GM18511 (cell line): ENCODE results near the gene P3H2.
"Not testable (repeated sequence)": the region's sequence is repeated elsewhere in the genome, so short reads cannot be mapped to it uniquely, and the experiment has no call there.

Experiments
- ATAC-seq: cut with Tn5 transposase; IDR thresholded peaks from one replicate; pipeline ENCODE4 v1.9.1; 2021; ENCODE audit warnings: mild to moderate bottlenecking, moderate library complexity; ENCODE audit not compliant: unreplicated experiment

P3H2 gene

DNA sequence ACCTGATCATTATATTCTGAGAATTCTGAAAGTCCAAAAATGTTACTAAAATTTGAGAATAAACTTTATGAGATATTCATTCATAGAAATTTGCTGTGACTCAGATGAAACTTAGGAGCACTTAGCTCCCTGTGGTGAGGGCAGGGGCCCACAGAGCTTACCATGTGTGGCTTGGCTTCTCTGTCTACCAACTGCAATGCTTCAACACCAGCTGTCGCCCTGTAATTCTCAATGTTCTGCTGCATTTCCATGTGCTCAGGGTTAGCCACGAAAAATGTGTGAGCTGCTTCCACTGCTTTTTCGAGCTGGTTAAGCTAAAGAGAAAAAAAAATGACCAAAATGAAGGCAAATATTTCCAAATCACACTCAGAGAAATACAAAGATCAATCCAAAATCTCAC is 125.6 kb downstream of the P3H2 start:
- ATAC-seq = no peak

DNA sequence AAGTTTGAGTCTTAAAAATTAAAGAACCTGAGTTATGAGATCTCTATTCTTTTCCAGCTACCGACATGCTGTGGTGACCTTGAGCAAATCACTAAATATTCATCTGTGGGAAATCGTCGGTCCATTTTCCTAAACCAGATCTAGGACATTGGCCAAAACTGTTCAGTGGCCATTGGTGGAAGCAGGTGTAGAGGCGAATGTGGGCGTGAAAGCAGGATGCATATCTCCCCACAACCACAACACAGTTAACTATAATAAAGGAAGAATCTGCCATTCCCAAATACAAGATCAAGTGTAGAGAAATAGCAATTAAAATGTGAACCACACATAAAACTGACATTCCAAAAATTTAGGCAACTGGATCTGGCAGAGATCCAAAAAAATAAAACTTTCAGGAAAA is 129.9 kb downstream of the P3H2 start:
- ATAC-seq = no peak

DNA sequence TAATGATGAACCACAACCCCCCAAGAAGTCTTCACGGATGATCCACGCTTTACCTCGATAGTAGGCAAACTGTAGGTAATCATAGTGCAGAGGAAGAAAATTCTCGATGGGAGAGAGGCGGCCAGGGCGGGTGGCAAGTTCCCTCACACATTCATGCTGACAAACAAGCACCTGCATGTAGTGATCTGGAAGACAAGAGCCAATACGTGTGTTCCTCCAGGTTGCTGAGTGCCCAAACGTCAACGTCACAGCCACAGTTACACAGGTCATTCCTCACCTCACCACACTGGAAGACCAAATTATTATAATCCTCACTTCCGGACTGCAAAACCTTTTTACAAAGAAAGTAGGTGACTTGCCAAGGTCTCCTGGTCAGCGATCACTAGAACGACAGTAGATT is 131.8 kb downstream of the P3H2 start:
- ATAC-seq = no peak

DNA sequence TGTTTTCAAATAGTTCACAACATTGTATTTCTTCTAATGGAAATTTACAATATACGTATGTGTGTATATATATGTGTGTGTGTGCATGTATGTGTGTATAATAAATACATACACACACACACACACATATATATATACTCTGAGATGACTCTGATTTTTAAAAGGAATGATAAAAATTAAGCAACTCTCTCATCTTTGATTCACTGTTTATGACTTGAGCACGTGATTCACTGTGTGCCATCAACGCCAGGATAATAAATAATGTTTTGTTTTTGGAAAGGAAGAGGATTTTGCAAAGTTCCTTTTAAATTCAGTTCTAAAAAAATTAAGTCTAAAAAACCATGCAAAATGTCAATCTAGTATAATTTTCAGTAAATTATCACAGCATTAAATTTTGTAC is 132.4 kb downstream of the P3H2 start:
- no peak for ATAC-seq

DNA sequence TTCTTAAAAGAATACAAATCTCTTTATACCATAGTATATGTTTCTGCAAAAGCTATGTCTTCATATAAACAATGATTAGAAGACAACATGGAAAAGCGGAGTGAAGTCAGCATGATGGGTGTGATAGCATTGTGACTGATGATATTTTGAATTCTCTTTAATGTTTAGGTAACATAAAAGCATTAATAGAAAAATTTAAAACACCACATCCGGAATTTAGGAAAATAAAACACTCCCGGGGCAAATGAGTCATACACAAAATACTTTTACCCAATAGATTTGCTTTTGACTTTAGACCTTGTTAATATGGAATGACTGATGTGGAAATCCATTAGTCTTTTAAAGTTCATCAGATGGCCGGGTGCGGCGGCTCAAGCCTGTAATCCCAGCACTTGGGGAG is 134.7 kb downstream of the P3H2 start:
- ATAC-seq = no peak

DNA sequence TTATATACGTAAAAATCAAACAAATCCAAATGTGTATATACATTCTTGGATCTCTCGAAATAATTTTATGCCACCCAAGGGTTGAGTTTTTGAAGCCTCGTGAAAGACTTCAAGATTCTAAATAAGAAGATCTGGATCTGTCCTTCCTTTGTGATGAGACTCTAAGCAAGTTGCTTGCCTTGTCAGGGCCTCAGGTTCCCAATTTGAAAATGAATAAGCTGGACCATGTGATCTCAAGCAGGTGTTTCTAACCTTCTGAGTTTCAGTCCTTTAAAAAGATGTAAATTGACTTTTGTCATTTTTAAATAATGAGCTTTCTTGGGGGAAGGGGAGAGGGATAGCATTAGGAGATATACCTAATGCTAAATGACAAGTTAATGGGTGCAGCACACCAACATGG is 137.1 kb downstream of the P3H2 start:
- no peak for ATAC-seq

DNA sequence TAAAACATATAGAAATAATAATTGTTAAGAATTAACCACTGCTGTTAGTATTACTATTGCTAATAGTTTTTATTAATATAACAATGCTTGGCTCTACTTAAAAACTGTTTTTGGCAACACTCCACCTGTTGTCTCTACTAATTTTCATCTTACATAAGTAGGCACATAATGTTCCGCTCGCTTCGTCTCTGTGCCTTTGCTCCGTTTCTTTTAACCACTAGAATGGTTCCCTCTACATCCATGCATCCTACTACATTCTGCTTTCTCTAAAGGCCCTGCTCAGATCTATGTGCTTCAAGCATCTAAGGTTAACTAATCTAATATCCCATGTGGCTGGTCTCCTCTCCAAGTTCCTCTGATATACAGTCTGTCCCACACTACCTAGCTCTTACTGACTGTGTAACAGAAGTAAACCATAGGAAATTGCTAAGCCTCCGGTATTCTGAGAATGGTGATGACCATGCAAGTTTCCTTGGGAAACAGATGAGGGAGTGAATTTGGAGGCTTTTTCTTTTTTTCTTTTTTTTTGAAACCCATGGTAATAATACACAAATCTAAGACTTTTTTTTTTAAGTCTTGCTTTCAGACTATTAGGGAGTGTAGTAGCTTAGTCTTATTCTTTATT is 138.3 kb downstream of the P3H2 start:
- ATAC-seq = no peak

DNA sequence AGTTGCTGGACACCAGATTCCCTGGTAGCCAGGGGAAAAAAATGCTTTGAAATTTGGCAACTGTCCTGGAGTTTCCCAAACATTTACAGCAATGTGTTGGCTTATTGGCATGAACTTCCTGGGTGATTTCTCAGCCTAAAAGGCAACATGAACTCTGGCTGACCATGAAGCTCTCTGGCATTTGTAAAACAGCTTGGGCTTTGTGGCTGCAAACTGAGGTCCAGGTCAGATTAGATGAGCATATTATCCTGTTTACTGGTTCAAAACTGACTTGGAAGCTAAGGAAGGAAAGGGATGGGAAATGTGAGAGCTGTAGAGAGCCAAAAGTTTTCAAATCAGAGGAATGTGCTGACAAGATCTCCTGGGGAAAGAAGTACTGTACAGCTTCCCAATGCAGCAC is 139.0 kb downstream of the P3H2 start:
- ATAC-seq = no peak

DNA sequence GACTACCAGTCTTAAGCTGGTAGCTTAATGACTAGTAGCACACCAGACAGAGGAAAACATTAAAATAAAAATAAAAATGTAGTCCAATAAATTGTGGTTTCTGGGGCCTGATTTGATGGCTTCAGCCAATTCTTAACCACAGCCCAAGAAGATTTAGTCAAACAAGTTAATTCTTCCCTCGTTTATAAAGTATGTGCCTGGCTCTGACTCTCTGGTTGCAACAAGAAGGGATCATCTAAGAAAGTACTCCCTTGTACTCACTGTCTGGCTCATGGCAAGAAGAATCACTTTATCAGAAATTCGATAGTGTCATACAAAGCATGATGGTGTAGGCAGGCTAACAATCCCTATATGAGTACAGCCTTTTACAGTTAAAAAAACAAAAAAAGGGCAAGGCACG is 141.9 kb downstream of the P3H2 start:
- ATAC-seq = no peak

DNA sequence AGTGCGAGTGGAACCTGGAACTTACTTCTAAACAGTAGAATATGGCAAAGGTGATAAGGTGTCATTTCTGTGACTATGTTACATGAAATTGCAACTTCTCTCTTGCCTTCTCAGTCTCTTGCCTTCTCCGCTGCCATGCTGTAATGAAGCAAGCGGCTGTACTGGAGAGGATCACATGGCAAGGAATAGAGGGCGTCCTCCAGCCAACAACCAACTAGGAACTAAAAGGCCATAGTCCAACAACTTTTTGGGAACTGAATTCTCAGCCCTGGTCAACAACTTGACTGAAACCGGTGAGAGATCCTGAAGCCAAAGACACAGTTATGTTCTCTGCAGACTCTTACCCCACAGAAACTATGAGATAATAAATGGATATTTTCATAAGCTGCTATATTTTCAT is 143.5 kb downstream of the P3H2 start:
- ATAC-seq = no peak

DNA sequence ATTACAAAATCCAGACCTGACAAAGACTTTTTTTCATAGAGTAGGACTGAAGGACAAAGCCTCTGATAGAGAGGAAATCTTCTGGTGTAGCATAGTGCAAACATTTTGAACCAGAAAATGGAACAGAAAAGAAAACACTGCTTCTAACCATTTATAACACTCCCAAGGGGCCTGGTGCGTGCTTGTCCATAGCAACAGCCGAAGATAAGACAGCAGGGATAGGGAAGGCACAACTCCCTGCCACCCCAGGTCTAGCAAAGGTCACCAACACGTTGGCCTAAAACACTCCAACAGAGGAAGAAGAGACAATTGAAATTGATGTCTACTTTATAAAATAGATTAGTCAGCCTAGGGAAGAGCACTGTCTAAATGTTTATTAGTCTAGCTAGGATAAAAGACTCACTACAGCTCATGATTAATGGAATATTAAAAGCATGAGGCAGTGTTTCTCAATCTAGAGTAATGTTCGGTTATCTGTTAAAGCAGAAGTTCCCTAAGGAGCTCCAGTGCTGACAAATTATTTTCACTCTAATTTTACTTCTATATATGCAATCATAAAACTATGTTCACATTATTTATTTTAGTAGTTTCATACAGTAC is 145.2 kb downstream of the P3H2 start:
- ATAC-seq = no peak

DNA sequence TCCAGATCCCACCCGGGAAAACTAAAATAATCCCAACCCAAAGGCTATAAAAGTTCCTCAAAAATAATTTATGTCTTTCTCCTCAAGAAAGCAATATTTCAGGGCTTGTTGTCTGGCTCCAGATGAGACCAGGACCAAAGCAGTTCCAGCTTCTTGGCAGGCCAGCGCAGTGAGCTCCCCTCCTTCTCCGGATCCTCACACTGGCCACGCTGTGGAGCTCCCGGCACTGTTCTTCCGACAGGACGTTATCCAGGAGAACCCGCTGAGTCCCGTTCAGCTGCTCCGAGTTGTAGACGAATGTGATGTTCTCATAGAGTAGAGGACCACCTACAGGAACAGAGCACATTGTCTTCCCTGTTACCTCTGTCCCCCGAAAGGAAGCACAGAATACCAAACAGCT is 146.3 kb downstream of the P3H2 start:
- ATAC-seq = no peak

DNA sequence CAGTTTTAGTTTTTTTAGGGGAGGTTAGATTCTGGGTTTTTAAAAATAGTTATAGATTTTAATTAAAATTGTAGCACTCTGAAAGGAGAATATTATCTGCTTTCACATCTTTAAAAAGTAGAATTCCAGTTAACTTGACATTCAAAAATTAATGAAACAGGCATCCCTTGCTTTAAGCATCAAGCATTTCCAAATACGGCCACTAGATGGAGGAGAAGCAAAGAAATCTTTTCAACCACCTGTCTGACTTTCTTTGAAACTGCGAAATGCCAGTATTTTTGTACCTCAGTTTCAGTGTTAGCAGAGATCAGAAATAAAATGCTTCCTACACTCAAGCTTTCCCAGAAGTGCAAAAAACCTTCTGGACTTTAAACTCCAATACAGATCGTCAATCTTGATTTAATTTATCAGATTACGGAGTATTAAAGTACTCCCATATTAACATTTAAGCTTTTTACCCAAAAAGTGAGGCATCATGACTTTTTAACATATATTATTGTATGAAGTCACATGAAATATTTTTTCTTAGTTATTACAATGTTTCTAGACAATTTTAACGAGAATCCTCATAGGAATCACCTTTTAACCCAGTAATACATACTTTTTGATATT is 153.3 kb downstream of the P3H2 start:
- ATAC-seq = peak; percentile 91

DNA sequence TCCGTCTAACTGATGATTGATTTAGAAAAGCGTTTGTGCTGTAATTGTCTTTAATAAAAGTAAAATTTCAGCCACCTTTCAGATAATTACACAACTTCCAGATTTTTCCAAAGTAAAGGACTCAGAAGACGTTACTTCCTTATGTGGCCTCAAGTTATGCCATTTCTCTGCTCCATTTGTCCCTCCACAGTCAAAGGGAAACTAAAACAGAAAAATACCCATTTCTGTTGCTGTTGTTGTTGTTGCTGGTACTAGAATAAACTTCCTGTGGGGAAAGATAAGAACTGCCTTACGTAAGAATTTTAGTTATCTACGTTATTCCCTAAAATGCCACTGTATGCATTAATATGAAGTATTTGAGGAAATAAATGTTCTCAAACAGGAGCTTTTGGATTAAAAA is 153.9 kb downstream of the P3H2 start:
- ATAC-seq = no peak

DNA sequence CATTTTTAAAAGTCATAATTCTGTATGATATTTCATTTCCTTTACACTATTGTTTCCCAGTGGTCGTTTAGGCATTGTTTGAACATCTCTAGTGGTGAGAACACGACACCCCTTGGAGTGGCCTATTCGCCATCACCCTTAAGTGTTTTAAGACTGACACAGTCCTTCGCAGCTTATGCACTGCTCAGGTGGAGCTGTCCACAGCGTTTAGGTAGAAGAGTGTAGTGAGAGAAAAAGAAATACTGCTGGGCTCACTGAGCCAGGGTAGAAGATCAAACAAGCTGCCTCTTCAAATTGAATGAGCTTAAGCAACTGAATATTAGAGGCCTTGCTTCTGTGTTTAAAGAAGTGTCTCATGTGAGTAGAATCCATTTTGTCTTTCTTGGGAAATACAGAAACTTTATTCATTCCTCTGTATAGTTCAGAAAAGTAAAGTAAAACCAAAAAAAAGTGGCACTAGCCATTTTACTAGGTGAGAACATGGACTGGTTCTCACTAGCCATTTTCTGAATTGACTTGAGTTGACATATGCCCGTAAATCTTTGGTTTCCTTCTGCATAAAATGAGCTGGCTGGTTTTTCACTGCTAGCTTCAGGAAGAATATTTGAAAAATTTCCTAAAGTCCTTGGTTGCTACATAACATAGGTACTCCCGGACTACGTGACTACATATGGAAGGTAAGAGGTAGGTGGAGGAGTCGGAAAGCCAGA is 155.9 kb downstream of the P3H2 start:
- no peak for ATAC-seq

DNA sequence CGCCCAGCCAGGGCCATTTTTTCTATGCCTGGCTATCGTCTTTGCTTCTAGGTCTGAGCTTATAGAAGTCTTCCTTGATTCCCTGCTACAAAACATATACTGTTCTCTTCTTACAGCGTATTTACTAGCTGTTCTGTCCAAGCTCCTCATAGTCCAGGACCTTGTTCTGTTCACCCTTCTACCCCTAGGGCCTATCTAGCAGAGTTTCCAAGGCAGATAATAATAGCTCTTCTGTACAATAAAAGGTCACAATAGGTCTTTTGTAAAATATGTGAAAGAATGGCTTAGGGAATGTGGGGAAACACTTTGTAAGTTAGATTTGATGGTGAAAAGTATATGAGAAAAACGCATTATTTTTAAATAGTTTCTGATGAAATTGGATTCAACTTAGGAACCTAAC is 158.2 kb downstream of the P3H2 start:
- no peak for ATAC-seq

DNA sequence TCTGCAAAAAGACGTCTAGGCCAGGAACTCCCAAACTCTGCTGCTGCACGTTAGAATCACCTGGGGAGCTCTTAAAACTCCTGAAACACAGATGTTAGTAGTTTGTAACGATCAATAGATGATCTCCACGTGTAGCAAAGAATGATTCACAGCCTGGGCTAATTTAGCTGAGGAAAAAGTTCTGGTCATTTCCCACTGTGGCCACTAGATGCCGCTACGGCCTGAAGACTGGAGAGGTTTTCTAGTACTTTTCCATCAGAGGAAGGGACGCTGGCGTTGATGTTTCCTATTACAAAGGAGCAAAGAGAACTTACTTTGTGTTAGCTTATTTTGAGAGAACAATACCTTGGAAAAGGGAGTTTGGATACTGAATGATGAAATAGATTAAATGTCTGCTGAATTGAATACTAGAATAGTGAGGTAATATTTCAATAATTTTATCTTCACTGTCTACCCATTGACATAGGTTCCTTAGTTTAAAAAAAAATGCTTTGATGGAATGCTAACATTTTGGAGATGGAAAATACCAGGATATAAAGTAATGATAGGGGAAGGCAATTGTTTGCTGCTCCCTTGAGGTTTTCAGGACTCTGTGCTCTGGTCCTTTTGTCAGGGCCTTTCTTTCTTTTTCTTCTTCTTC is 159.1 kb downstream of the P3H2 start:
- ATAC-seq = peak; percentile 82

DNA sequence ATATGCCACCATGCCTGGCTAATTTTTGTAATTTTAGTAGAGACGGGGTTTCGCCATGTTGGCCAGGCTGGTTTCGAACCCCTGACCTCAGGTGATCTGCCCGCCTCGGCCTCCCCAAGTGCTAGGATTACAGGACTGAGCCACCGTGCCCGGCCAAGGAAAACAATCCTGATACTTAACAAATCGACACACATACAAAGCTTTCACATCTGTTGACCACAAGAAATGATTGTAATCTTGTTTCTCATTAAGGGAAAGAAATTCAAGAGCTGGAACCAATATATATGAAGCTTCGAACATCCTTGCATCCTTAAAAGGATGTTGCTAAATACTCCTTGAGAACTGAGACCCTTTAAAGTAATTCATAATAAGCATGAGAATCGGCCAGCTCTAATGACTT is 159.6 kb downstream of the P3H2 start:
- not testable (repeated sequence) for ATAC-seq

DNA sequence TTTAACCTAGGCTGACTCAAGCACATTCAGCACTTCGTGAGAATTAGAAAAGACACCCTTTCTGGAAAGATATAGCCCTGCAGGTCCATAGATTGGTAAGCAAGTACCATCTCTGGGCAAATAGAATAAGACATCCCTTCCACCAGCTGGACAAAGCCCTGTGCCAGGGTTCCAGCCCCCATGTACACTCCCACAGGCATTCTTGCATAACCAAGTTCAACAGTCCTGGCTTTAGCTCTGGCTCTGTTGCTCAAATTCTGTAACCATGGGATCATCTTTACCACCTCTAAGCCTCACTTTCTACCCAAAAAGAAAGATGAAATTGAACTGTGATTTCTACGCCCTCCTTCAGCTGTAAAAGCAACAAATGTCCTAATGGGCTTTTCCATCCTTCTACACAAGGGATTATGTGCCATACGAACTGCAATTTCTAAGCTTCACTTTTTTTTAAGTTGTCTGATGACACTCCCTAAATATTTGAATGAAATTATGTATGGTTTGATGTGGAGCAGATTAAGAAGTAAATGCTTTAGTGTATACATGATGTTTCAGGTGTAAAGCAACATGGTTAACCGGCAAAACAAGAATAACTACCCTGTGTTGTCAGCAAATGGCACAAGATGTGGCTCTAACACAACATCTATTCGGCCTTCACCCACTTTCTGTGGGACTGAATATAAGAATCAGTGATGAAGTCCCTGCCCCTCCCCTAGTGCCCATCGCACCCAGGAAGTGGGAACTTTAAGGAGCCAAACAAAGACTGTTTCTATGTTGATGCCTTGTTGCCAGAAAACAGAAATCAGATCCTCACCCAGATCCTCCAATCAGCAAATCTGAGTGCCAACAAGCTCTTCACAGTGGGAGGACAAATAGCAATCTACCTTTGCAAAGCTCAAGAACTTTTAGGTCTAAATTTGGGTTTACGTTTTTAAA is 165.7 kb downstream of the P3H2 start:
- ATAC-seq = no peak

DNA sequence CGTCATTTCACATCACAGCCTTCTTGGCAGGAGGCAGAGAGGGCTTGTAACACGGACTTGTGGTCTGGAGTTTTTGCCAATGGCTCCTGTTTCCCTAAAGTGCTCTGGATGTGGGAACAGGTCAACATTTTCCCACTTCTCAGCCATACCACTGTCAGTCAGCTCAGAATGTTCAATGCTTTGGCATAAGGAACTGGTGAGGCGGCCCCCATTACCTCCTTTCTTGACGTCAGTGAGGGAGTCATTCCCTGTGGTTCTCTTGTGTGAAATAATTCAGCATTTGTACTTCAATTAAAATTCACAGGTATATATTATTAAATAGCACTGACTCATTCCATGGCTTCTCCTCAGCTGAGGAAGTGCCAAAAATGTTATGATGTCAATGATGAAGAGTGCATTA is 167.1 kb downstream of the P3H2 start:
- ATAC-seq = no peak

DNA sequence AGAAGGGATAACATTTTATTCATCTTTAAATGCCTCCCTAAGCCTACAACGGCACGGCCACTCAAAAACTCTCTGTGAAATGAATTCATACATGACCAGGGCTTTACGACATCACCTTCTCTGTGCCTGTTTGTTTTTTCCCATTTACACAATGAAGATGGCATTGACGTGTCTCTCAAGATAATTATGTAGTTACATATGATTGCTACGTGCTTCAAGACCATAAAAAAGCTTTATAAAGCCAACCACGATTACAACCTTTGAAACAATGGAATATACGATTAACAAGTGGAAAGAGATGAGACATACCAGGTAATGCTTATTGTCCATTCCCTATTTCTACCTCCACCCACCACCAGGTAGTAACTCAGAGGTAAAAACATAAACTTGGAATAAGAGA is 168.4 kb downstream of the P3H2 start:
- ATAC-seq = no peak
